ENCODE data around the gene CFAP68.

- no peak for TF ChIP-seq EZH2phosphoT487 (IDR thresholded peaks at IDR 0.05; ENCODE audit: borderline replicate concordance, low read length)
- no peak for TF ChIP-seq CTCF (conservative IDR thresholded peaks at IDR 0.05; ENCODE audit: low read depth, low read length)
- no peak for TF ChIP-seq EZH2 (IDR thresholded peaks at IDR 0.05; ENCODE audit: low read length, unreplicated experiment)
Measured at GRCh38 chr11:111930472-111930871, 51.1 kb downstream of the CFAP68 start.

Data from PC-3 (cell line).